MM.1S (cell line): ENCODE data around the gene DLGAP1.

Experiments used
- CTCF ChIP-seq: fragments of 300-600 bp; sonication (generic); IDR thresholded peaks from 2 replicates; pipeline ENCODE4 v1.5.1; 2016; ENCODE audit warnings: antibody characterized with exemption, low read length, mixed read lengths
- EZH2 ChIP-seq: fragments of 300-600 bp; sonication (generic); optimal IDR thresholded peaks from 2 replicates; pipeline ENCODE3; 2017; ENCODE audit warnings: low read depth, mild to moderate bottlenecking, antibody characterized with exemption, low read length, mixed read lengths

DNA sequence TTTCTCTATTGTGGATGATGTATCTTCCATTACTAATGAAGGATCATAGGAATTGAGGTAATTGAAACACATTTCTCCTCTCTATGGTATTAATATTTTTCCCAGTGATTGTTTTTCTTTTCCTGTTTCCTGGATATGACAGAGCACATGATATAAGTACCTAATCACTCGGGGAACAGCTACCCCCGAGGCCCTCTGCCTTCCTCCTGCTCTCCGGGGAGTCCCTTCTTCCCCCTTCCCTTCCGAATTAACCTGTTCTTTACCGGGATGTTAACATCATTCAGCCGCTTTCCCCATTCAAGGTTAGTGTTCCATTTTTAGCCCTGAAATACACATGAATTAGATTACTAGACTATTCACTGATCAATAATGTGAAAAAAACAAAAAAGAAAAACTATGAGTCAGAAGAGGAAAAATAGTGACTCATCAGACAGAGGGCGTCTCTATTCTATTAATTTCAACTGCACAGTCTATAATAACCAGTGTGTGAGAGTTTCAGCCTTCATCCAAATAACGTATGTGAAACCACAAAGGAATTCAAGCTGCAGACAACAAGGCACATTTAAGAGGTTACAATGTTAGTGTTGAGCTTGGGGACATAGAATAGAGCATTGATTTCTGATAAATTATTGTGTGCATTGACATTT lies 450.8 kb downstream of the DLGAP1 start:
- TF ChIP-seq CTCF (no peak), EZH2 (no peak)
